K562 (cell line): ENCODE results near the gene NPC1L1. TPM values are rescaled to one million over a fixed set of nuclear protein-coding genes. Genes with fewer than 3 reads are reported as not detected.

Experiments used
- ATAC-seq: fragments of 200-7000 bp; cut with Tn5 transposase; 3 replicates; pipeline ENCODE4 v1.9.1; 2020; ENCODE audit warnings: moderate library complexity
- BruUV-seq: library from RNA; stranded (reverse); fragments of 400-500 nt; replicated peaks from 2 replicates; lab custom pipeline; 2021; lab: Mats Ljungman, UMichigan
- CTCF ChIA-PET: fragments of 300-600 bp; formaldehyde crosslinking; extraction: SDS; loops from one replicate; lab custom pipeline; 2021; ENCODE audit warnings: low intra/inter-chr PET ratio; lab: Yijun Ruan, JAX
- POLR2A ChIA-PET: fragments of 300-600, 350-650 bp; sonication (Branson Sonifier 250); formaldehyde crosslinking; extraction: SDS; loops from one replicate; lab custom pipeline; 2021; ENCODE audit warnings: antibody characterized with exemption, inconsistent platforms; lab: Yijun Ruan, JAX
- DNase-seq, 4 experiments: peaks; one replicate each; pipeline versions ENCODE4 v3.0.0 to v3.0.0-alpha.2; 2011 to 2018; ENCODE audit warnings: low spot score in 3 of 4, mixed read lengths in 3 of 4; ENCODE audit errors: extremely low read depth in 1 of 4
- FAIRE-seq: peaks from 2 replicates; lab custom pipeline; 2011; peaks lifted over from hg19 to GRCh38; lab: Jason Lieb, UNC
- H2AFZ ChIP-seq: 2 replicates; pipeline ENCODE4 v1.6.0; 2011; ENCODE audit warnings: low read depth, low read length, control low read depth, inconsistent platforms
- H3K27ac ChIP-seq: fragments of 200-600 bp; 3 replicates; pipeline ENCODE4 v1.8.0; 2011; ENCODE audit warnings: low read depth, mild to moderate bottlenecking, control low read depth, inconsistent platforms, low read length, moderate library complexity, mixed read lengths; ENCODE audit errors: extremely low read depth
- H3K27me3 ChIP-seq, 2 experiments: fragments of 300-600 bp in 1 of 2; 2 replicates in 1 of 2; 3 replicates in 1 of 2; pipeline versions ENCODE4 v1.6.0 to v1.8.0; 2011; ENCODE audit warnings: inconsistent platforms in 2 of 2, low read length in 2 of 2, mild to moderate bottlenecking in 1 of 2, mixed read lengths in 1 of 2, moderate library complexity in 1 of 2; ENCODE audit not compliant: control insufficient read depth in 2 of 2, insufficient read depth in 2 of 2
- H3K36me3 ChIP-seq: fragments of 300-600 bp; 3 replicates; pipeline ENCODE4 v1.8.0; 2011; ENCODE audit warnings: mild to moderate bottlenecking, low read length, inconsistent platforms; ENCODE audit not compliant: control insufficient read depth, insufficient read depth
- H3K4me1 ChIP-seq, 2 experiments: fragments of 200-600 bp in 1 of 2; replicated peaks in 1 of 2; 2 replicates in 1 of 2; 3 replicates in 1 of 2; pipeline versions ENCODE4 v1.5.1 to v1.8.0; 2011; ENCODE audit warnings: inconsistent platforms in 2 of 2, low read length in 2 of 2, mild to moderate bottlenecking in 1 of 2, mixed read lengths in 1 of 2, moderate library complexity in 1 of 2; ENCODE audit not compliant: control insufficient read depth in 2 of 2, insufficient read depth in 2 of 2
- H3K4me2 ChIP-seq: 2 replicates; pipeline ENCODE4 v1.6.1; 2011; ENCODE audit warnings: low read length, control low read depth, inconsistent platforms, mixed read lengths; ENCODE audit not compliant: insufficient read depth
- H3K4me3 ChIP-seq: fragments of 200-600 bp; sonication (generic), shearing (Covaris generic); 2 replicates; pipeline ENCODE4 v1.5.1; 2016; ENCODE audit warnings: control low read depth, inconsistent platforms
- H3K79me2 ChIP-seq: fragments of 200-600 bp; 3 replicates; pipeline ENCODE4 v1.8.0; 2011; ENCODE audit warnings: low read length, inconsistent platforms; ENCODE audit not compliant: control insufficient read depth, insufficient read depth
- H3K9ac ChIP-seq, 2 experiments: 2 replicates each; pipeline versions ENCODE4 v1.6.0 to v1.6.1; 2011; ENCODE audit warnings: low read depth in 2 of 2, low read length in 2 of 2, control low read depth in 1 of 2, inconsistent platforms in 1 of 2, mild to moderate bottlenecking in 1 of 2, mixed read lengths in 1 of 2; ENCODE audit not compliant: insufficient read depth in 1 of 2
- H3K9me1 ChIP-seq: one replicate; pipeline ENCODE4 v1.6.0; 2011; ENCODE audit warnings: inconsistent platforms, mild to moderate bottlenecking, low read length, moderate library complexity; ENCODE audit not compliant: control insufficient read depth, insufficient read depth
- H3K9me3 ChIP-seq: replicated peaks from 2 replicates; pipeline ENCODE4 v1.5.1; 2011; ENCODE audit warnings: low read depth, low read length, inconsistent platforms; ENCODE audit not compliant: control insufficient read depth, insufficient read depth
- H4K20me1 ChIP-seq: replicated peaks from 2 replicates; pipeline ENCODE4 v1.6.1; 2011; ENCODE audit warnings: low read length, inconsistent platforms, mixed read lengths; ENCODE audit not compliant: control insufficient read depth, insufficient read depth
- BCOR ChIP-seq: fragments of 450-650 bp; IDR thresholded peaks from 2 replicates; pipeline ENCODE4 v1.6.1; 2016
- CC2D1A ChIP-seq: fragments of 450-650 bp; IDR thresholded peaks from 2 replicates; pipeline ENCODE4 v1.6.1; 2017; ENCODE audit warnings: mild to moderate bottlenecking
- DMBX1 ChIP-seq: fragments of 250-450 bp; sonication (Bioruptor Pico); IDR thresholded peaks from 2 replicates; pipeline ENCODE4 v1.8.0; 2022; ENCODE audit warnings: inconsistent platforms, mild to moderate bottlenecking, moderate library complexity, borderline replicate concordance
- KLF10 ChIP-seq: fragments of 250-450 bp; sonication (Bioruptor Pico); IDR thresholded peaks from 2 replicates; pipeline ENCODE4 v1.6.1; 2021; ENCODE audit warnings: matching md5 sums
- NCOR1 ChIP-seq: fragments of 450-650 bp; IDR thresholded peaks from 2 replicates; pipeline ENCODE4 v1.6.1; 2016; ENCODE audit warnings: mild to moderate bottlenecking, moderate library complexity
- RBM25 ChIP-seq: fragments of 200-400 bp; formaldehyde crosslinking; IDR thresholded peaks from 2 replicates; pipeline ENCODE4 v1.6.1; 2018; ENCODE audit warnings: low read length, low read depth, moderate library complexity; ENCODE audit not compliant: severe bottlenecking
- SUPT5H ChIP-seq: fragments of 450-650 bp; IDR thresholded peaks from 2 replicates; pipeline ENCODE4 v1.6.1; 2016
- ZBED1 ChIP-seq: IDR thresholded peaks from 2 replicates; pipeline ENCODE4 v1.6.1; 2014
- ZNF695 ChIP-seq: fragments of 450-650 bp; formaldehyde crosslinking; IDR thresholded peaks from 2 replicates; pipeline ENCODE4 v1.4.0; 2020; ENCODE audit warnings: mild to moderate bottlenecking, moderate library complexity
- ZNF77 ChIP-seq: fragments of 250-450 bp; sonication (Bioruptor Pico); IDR thresholded peaks from 2 replicates; pipeline ENCODE4 v1.5.0; 2020
- WGBS: fragments of 100-300 bp; shearing (Covaris generic); methylation state at CpG from one replicate; pipeline ENCODE4 v1.1.6; 2016; ENCODE audit warnings: low coverage, mixed read lengths; ENCODE audit not compliant: insufficient coverage; ENCODE audit errors: missing lambda C conversion rate; 5-methylcytosine and 5-hydroxymethylcytosine counted together
- in situ Hi-C: fragments of 300-500 bp; cut with MboI; formaldehyde crosslinking; loops from 4 replicates; pipeline ENCODE4 v1.15.0; 2018; ENCODE audit warnings: inconsistent platforms, mixed read lengths
- intact Hi-C: fragments of 100-400 bp; cut with micrococcal nuclease; formaldehyde crosslinking; loops from 2 replicates; pipeline ENCODE4 v1.14.2; 2022
- polyA plus RNA-seq, 8 experiments: library from polyadenylated mRNA; depleted of rRNA in 4 of 8; stranded (reverse) in 5 of 8; unstranded in 3 of 8; fragments of >200 nt; fragmentation: Nextera tagmentation in 2 of 8; fragmentation: Illumina TruSeq in 1 of 8; extraction: Ambion mirVana in 2 of 8; extraction: Trizol in 1 of 8; gene quantifications; 2 replicates each; pipeline versions ENCODE4 v1.2.1 to v1.2.3, GENCODE V29; 2011 to 2014; ENCODE audit warnings: inconsistent platforms in 1 of 8, missing spikeins in 1 of 8
- total RNA-seq, 7 experiments: library from RNA; depleted of rRNA in 6 of 7; stranded (reverse); fragments of >200 nt in 6 of 7; fragmentation: Illumina TruSeq in 2 of 7; extraction: Trizol in 2 of 7; gene quantifications; 2 replicates each; pipeline versions ENCODE4 v1.2.1 to v1.2.3, GENCODE V29; 2011 to 2021; ENCODE audit warnings: low replicate concordance in 1 of 7

The NPC1L1 gene
- total and polyA plus RNA-seq, 9 of the 15 experiments (the other 6 are each of a cell fraction or from before 2014, with no cell fraction given) = 0.01 to 0.18 (median 0.07) TPM; not detected in 4

DNA sequence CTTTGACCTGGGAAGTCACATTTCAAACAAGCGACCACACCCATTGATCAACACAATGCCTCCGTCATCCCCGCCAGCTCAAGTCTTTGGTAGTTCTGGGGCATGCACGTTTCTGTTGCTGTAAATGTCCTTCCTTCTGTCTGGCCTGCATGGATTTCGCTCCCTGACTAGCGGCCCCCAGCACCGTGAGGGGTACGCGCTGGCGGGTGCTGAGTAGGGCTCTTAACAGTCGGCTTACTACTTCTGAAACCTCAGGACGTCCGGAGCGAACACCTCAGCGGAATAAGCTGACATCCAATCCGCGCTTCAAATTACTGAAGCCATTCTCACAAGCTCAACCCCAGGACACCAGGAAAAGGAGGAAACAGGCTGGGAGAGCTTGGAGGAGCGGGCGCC lies 51.2 kb downstream of the NPC1L1 start:
- Histone ChIP-seq H3K9me1 (no peaks in the 10 kb centered on the region), H3K4me2 (peak overlapping the region; percentile 97), H2AFZ (peak overlapping the region; percentile 96), H4K20me1 (no peaks in the 10 kb centered on the region), H3K79me2 (peaks cover 50% of the 10 kb centered on the region), H3K27ac (peak overlapping the region; percentile 95), H3K4me1 (peaks cover 4% of the 10 kb centered on the region in 2 experiments; a peak in 3 of 5 replicates), H3K27me3 (no peaks in the 10 kb centered on the region), H3K9me3 (no peaks in the 10 kb centered on the region), H3K4me3 (peak overlapping the region; percentile 96), H3K36me3 (peaks cover 16% of the 10 kb centered on the region), H3K9ac (peak overlapping the region; percentile 91 to 97)
- intact Hi-C loops (no loop called here), in situ Hi-C loops (no loop called here)
- no peak for TF ChIP-seq DMBX1 (CRISPR knock-in tag)
- 0 out of 2 replicates have a peak, but pooled peaks have one; percentile 21 for TF ChIP-seq ZBED1
- CTCF ChIA-PET = interaction anchor here (0.6 to 0.7 kb wide), 2 partner anchors 76 to 651 kb away, joined by 3 to 4 read pairs; no protein-coding TSS in a partner anchor
- BruUV-seq = TSS peak; percentile 68
- POLR2A ChIA-PET = interaction anchor here (0.6 to 1.6 kb wide), 12 partner anchors 17 to 531 kb away, joined by 3 to 5 read pairs (median 3); partner anchors contain the start of gene TMED4
- WGBS = under 1% methylated on average over 19 of the region's 19 CpGs
- DNase-seq = peak; percentile 28 to 53 (median 42)
- peak; percentile 26 for FAIRE-seq
- peak; percentile 70 for ATAC-seq

- Histone ChIP-seq H3K9ac (peak overlapping the region in 1 of 2 experiments; percentile 91; a peak in 2 of 4 replicates), H3K9me3 (0 out of 2 replicates have a peak, but pooled peaks cover 5% of the 10 kb centered on the region), H3K27ac (no peak overlapping the region), H2AFZ (no peak overlapping the region), H3K36me3 (peaks cover 26% of the 10 kb centered on the region), H3K4me1 (peaks cover 4% of the 10 kb centered on the region in 2 experiments; a peak in 3 of 5 replicates), H3K4me2 (peak overlapping the region; percentile 97), H3K79me2 (peaks cover 56% of the 10 kb centered on the region), H3K9me1 (no peaks in the 10 kb centered on the region), H4K20me1 (no peaks in the 10 kb centered on the region), H3K4me3 (peak overlapping the region; percentile 96; the same call in 1 of the 2 replicates), H3K27me3 (no peaks in the 10 kb centered on the region)
- FAIRE-seq = no peak
- no peak for DNase-seq
- ChIA-PET POLR2A (no interaction called here), CTCF (no interaction called here)
- no peak for ATAC-seq
- WGBS = 67% methylated on average over 3 of the region's 3 CpGs
- intact Hi-C loops (no loop called here), in situ Hi-C loops (no loop called here)
- TF ChIP-seq CC2D1A (no peak), NCOR1 (no peak), ZNF77 (CRISPR knock-in tag) (no peak), KLF10 (CRISPR knock-in tag) (no peak), ZNF695 (no peak), BCOR (peak; percentile 28; the same call in 1 of the 2 replicates), RBM25 (peak; percentile 79), SUPT5H (no peak)
- no TSS peak for BruUV-seq
Measured at GRCh38 chr7:44488955-44489354, 52.2 kb downstream of the NPC1L1 start.
